OCI-LY3 (cell line): ENCODE results near the gene DDI2.

Source experiments
- H2AFZ ChIP-seq: fragments of 200-600, 300-600 bp; shearing (Covaris generic); 2 replicates; pipeline ENCODE4 v1.6.0; 2014; ENCODE audit warnings: antibody characterized with exemption, low read depth, low read length
- H3K27ac ChIP-seq: fragments of 200-600, 300-600 bp; sonication (generic); 2 replicates; pipeline ENCODE4 v1.5.1; 2014; ENCODE audit warnings: mild to moderate bottlenecking, low read length, moderate library complexity, mixed read lengths
- H3K27me3 ChIP-seq: fragments of 200-600, 300-600 bp; sonication (generic); 2 replicates; pipeline ENCODE4 v1.6.1; 2014; ENCODE audit warnings: low read depth, low read length, mixed read lengths
- H3K36me3 ChIP-seq: fragments of 200-600, 300-600 bp; sonication (generic); replicated peaks from 2 replicates; pipeline ENCODE3; 2014; ENCODE audit warnings: low read depth, low read length, mixed read lengths
- H3K4me1 ChIP-seq: fragments of 300-600, 200-600 bp; sonication (generic); 2 replicates; pipeline ENCODE4 v1.6.1; 2014; ENCODE audit warnings: low read length, mixed read lengths
- H3K4me2 ChIP-seq: fragments of 200-600, 300-600 bp; sonication (generic); 2 replicates; pipeline ENCODE4 v1.6.1; 2014; ENCODE audit warnings: low read length, mixed read lengths
- H3K4me3 ChIP-seq: fragments of 300-600, 200-600 bp; sonication (generic); 2 replicates; pipeline ENCODE4 v1.5.1; 2014; ENCODE audit warnings: antibody characterized with exemption, mild to moderate bottlenecking, low read length, moderate library complexity
- H3K79me2 ChIP-seq: fragments of 300-600, 200-600 bp; shearing (Covaris generic); 2 replicates; pipeline ENCODE4 v1.6.1; 2014; ENCODE audit warnings: mild to moderate bottlenecking, low read length, mixed read lengths
- H3K9ac ChIP-seq: fragments of 300-600, 200-600 bp; shearing (Covaris generic); 2 replicates; pipeline ENCODE4 v1.6.0; 2014; ENCODE audit warnings: mild to moderate bottlenecking, low read length, moderate library complexity
- H3K9me3 ChIP-seq: fragments of 200-600, 300-600 bp; shearing (Covaris generic); 2 replicates; pipeline ENCODE4 v1.6.1; 2014; ENCODE audit warnings: low read length, mixed read lengths; ENCODE audit not compliant: insufficient read depth
- H4K20me1 ChIP-seq: fragments of 200-600, 300-600 bp; sonication (generic); 2 replicates; pipeline ENCODE4 v1.6.1; 2016; ENCODE audit warnings: low read length, mixed read lengths; ENCODE audit not compliant: insufficient read depth
- CTCF ChIP-seq: fragments of 200-600, 300-600 bp; sonication (generic); IDR thresholded peaks from 2 replicates; pipeline ENCODE4 v1.5.1; 2014; ENCODE audit warnings: antibody characterized with exemption, low read length, low read depth
- EZH2phosphoT487 ChIP-seq: fragments of 200-600 bp; shearing (Covaris generic); IDR thresholded peaks from 2 replicates; pipeline ENCODE4 v1.6.1; 2018; ENCODE audit warnings: antibody characterized with exemption, mixed run types, low read depth

Gene DDI2

GRCh38 chr1:15687446-15687845 is 70.2 kb downstream of the DDI2 start:
- no peak overlapping the region for H3K4me2 ChIP-seq
- H3K9ac ChIP-seq: no peak overlapping the region
- peaks cover 11% of the 10 kb centered on the region for H3K4me1 ChIP-seq
- peaks cover 15% of the 10 kb centered on the region for H4K20me1 ChIP-seq
- TF ChIP-seq EZH2phosphoT487 (no peak), CTCF (no peak)
- no peak overlapping the region for H2AFZ ChIP-seq
- no peaks in the 10 kb centered on the region for H3K9me3 ChIP-seq
- no peak overlapping the region for H3K27ac ChIP-seq
- H3K4me3 ChIP-seq: no peak overlapping the region
- H3K27me3 ChIP-seq: no peaks in the 10 kb centered on the region
- peaks cover 85% of the 10 kb centered on the region for H3K79me2 ChIP-seq
- peaks cover 7% of the 10 kb centered on the region for H3K36me3 ChIP-seq

GRCh38 chr1:15690317-15690716 is 73.1 kb downstream of the DDI2 start:
- Histone ChIP-seq H3K27me3 (no peaks in the 10 kb centered on the region), H3K4me3 (no peak overlapping the region), H3K9me3 (no peaks in the 10 kb centered on the region), H3K27ac (no peak overlapping the region), H3K4me1 (peaks cover 7% of the 10 kb centered on the region), H2AFZ (no peak overlapping the region), H3K9ac (no peak overlapping the region), H3K4me2 (no peak overlapping the region), H4K20me1 (peaks cover 19% of the 10 kb centered on the region), H3K36me3 (peaks cover 7% of the 10 kb centered on the region), H3K79me2 (peaks cover 90% of the 10 kb centered on the region)
- no peak for TF ChIP-seq EZH2phosphoT487
- TF ChIP-seq CTCF: no peak

- H3K4me2 ChIP-seq: no peak overlapping the region
- H3K36me3 ChIP-seq: peaks cover 4% of the 10 kb centered on the region
- H3K27ac ChIP-seq: no peak overlapping the region
- peaks cover 8% of the 10 kb centered on the region; the same call in 1 of the 2 replicates for H4K20me1 ChIP-seq
- TF ChIP-seq CTCF: no peak
- TF ChIP-seq EZH2phosphoT487: no peak
- no peaks in the 10 kb centered on the region for H3K9me3 ChIP-seq
- no peak overlapping the region for H3K4me3 ChIP-seq
- no peak overlapping the region for H3K9ac ChIP-seq
- no peak overlapping the region for H2AFZ ChIP-seq
- H3K4me1 ChIP-seq: peaks cover 1% of the 10 kb centered on the region
- H3K79me2 ChIP-seq: peaks cover 84% of the 10 kb centered on the region
- H3K27me3 ChIP-seq: no peaks in the 10 kb centered on the region
Observed at GRCh38 chr1:15691434-15692032, 74.3 kb downstream of the DDI2 start.

GRCh38 chr1:15692121-15692682 is 74.9 kb downstream of the DDI2 start:
- peaks cover 10% of the 10 kb centered on the region; the same call in 1 of the 2 replicates for H4K20me1 ChIP-seq
- H3K4me3 ChIP-seq: no peak overlapping the region
- H3K36me3 ChIP-seq: peaks cover 4% of the 10 kb centered on the region
- H3K9me3 ChIP-seq: no peaks in the 10 kb centered on the region
- no peak overlapping the region for H3K4me2 ChIP-seq
- peaks cover 7% of the 10 kb centered on the region for H3K4me1 ChIP-seq
- H3K27ac ChIP-seq: no peak overlapping the region
- H3K9ac ChIP-seq: no peak overlapping the region
- H2AFZ ChIP-seq: no peak overlapping the region
- H3K79me2 ChIP-seq: peaks cover 80% of the 10 kb centered on the region
- H3K27me3 ChIP-seq: no peaks in the 10 kb centered on the region
- no peak for TF ChIP-seq CTCF
- TF ChIP-seq EZH2phosphoT487: no peak
